A673 (cell line): ENCODE data around the gene COL20A1. TPM values are rescaled to one million over a fixed set of nuclear protein-coding genes. Genes with fewer than 3 reads are reported as not detected.

Experiments
- BruUV-seq: library from RNA; stranded (reverse); fragments of 400-500 nt; replicated peaks from 2 replicates; lab custom pipeline; 2021; lab: Mats Ljungman, UMichigan
- CTCF ChIA-PET: fragments of 300-600 bp; sonication (Branson Sonifier 250); formaldehyde crosslinking; loops from one replicate; lab custom pipeline; 2022; ENCODE audit warnings: antibody characterized with exemption; lab: Charles Lee
- POLR2A ChIA-PET: fragments of 300-600 bp; sonication (Branson Sonifier 250); formaldehyde crosslinking; loops from one replicate; lab custom pipeline; 2022; ENCODE audit warnings: antibody characterized with exemption; ENCODE audit not compliant: low non-redundant PET; lab: Charles Lee
- DNase-seq: peaks from one replicate; pipeline ENCODE4 v3.0.0-alpha.2; 2015; ENCODE audit warnings: low spot score
- H3K27ac ChIP-seq: fragments of 200-600 bp; sonication (generic); 2 replicates; pipeline ENCODE4 v1.5.1; 2016; ENCODE audit warnings: mixed run types, low read depth, mild to moderate bottlenecking, mixed read lengths, antibody characterized with exemption, low read length; ENCODE audit not compliant: poor library complexity, severe bottlenecking
- H3K27me3 ChIP-seq: fragments of 200-600 bp; sonication (generic); replicated peaks from 2 replicates; pipeline ENCODE4 v1.6.1; 2017; ENCODE audit warnings: mixed run types, low read depth, mild to moderate bottlenecking, mixed read lengths, antibody characterized with exemption, low read length; ENCODE audit not compliant: insufficient read depth, poor library complexity
- H3K36me3 ChIP-seq: fragments of 200-600 bp; sonication (generic); 2 replicates; pipeline ENCODE4 v1.6.1; 2016; ENCODE audit warnings: mixed run types, mild to moderate bottlenecking, mixed read lengths, antibody characterized with exemption, low read length; ENCODE audit not compliant: insufficient read depth, poor library complexity, severe bottlenecking
- H3K4me1 ChIP-seq: fragments of 200-600 bp; sonication (generic); 2 replicates; pipeline ENCODE4 v1.6.1; 2017; ENCODE audit warnings: mixed run types, mild to moderate bottlenecking, mixed read lengths, antibody characterized with exemption, low read length; ENCODE audit not compliant: insufficient read depth, poor library complexity, severe bottlenecking
- H3K4me3 ChIP-seq: fragments of 200-600 bp; sonication (generic); 2 replicates; pipeline ENCODE4 v1.5.1; 2016; ENCODE audit warnings: low read depth, mixed run types, mild to moderate bottlenecking, mixed read lengths, low read length; ENCODE audit not compliant: poor library complexity, severe bottlenecking
- H3K9me3 ChIP-seq: fragments of 200-600 bp; sonication (generic); 2 replicates; pipeline ENCODE4 v1.6.1; 2016; ENCODE audit warnings: mixed run types, low read depth, mild to moderate bottlenecking, mixed read lengths, antibody characterized with exemption, low read length; ENCODE audit not compliant: poor library complexity, severe bottlenecking
- CTCF ChIP-seq: fragments of 300-800, 200-600 bp; sonication (generic); conservative IDR thresholded peaks from 2 replicates; pipeline ENCODE4 v1.5.1; 2017; ENCODE audit warnings: low read depth, mild to moderate bottlenecking, antibody characterized with exemption, low read length, moderate library complexity, mixed read lengths
- EZH2 ChIP-seq: fragments of 200-600 bp; sonication (generic); IDR thresholded peaks from 2 replicates; pipeline ENCODE4 v1.6.1; 2017; ENCODE audit warnings: borderline replicate concordance, low read depth, mild to moderate bottlenecking, mixed read lengths, antibody characterized with exemption, low read length; ENCODE audit not compliant: poor library complexity, severe bottlenecking
- intact Hi-C: fragments of 100-400 bp; cut with micrococcal nuclease; formaldehyde crosslinking; loops from one replicate; pipeline ENCODE4 v1.10.0; 2022; ENCODE audit not compliant: unreplicated experiment
- microRNA-seq: library from miRNA; unstranded; fragments of <30 nt; microRNA quantifications from one replicate; pipeline ENCODE4 v1.2.0, GENCODE V29; 2021
- total RNA-seq: library from RNA; stranded (reverse); gene quantifications from 2 replicates; pipeline ENCODE4 v1.2.3, GENCODE V29; 2021

Gene COL20A1
- total RNA-seq, 1 experiment from 2014 or later, result not detected

GRCh38 chr20:63384336-63384735, 91.3 kb downstream of the COL20A1 start:
- BruUV-seq, result no TSS peak
- DNase-seq, result no peak
- ChIA-PET CTCF (no interaction called here), POLR2A (no interaction called here)
- Histone ChIP-seq H3K4me1 (no peaks in the 10 kb centered on the region), H3K27me3 (peaks cover 6% of the 10 kb centered on the region), H3K27ac (no peak overlapping the region), H3K9me3 (peaks cover 11% of the 10 kb centered on the region), H3K36me3 (no peaks in the 10 kb centered on the region), H3K4me3 (no peak overlapping the region)
- intact Hi-C loops, result no loop called here
- TF ChIP-seq CTCF (no peak), EZH2 (no peak)

Small RNA genes within 50 kb of the gene (microRNA-seq; reads per million reads assigned to microRNA genes)
- 3.0 reads per million, percentile 6 among the genes with 10 or more reads in this experiment for gene MIR4326

Other genes starting within 250 kb of the COL20A1 start
- gene YTHDF1, start 77.1 kb upstream of the COL20A1 start, total RNA-seq, result 49.3 and 52.4 TPM in 2 replicates
- gene BIRC7, start 57.3 kb upstream of the COL20A1 start, total RNA-seq, result not detected in 2 replicates
- gene NKAIN4, start 38.7 kb upstream of the COL20A1 start, total RNA-seq, result not detected in 2 replicates
- gene ARFGAP1, start 20.4 kb upstream of the COL20A1 start, total RNA-seq, result 90.4 and 101 TPM in 2 replicates
- gene CHRNA4, start 68.2 kb downstream of the COL20A1 start, total RNA-seq, result 0.26 and 1.6 TPM in 2 replicates
- gene KCNQ2, start 179.5 kb downstream of the COL20A1 start, total RNA-seq, result 6.6 and 15.1 TPM in 2 replicates
- 7.5 and 13.7 TPM in 2 replicates for gene EEF1A2, start 205.9 kb downstream of the COL20A1 start, total RNA-seq
- 148 and 176 TPM in 2 replicates for gene PPDPF, start 227.6 kb downstream of the COL20A1 start, total RNA-seq
- not detected in 2 replicates for gene PTK6, start 244.2 kb downstream of the COL20A1 start, total RNA-seq